ENCODE results near the gene ACE. TPM values are rescaled to one million over a fixed set of nuclear protein-coding genes. Genes with fewer than 3 reads are reported as not detected.

ACE gene
- total RNA-seq, 1 experiment from 2014 or later = 9.1 TPM

DNA sequence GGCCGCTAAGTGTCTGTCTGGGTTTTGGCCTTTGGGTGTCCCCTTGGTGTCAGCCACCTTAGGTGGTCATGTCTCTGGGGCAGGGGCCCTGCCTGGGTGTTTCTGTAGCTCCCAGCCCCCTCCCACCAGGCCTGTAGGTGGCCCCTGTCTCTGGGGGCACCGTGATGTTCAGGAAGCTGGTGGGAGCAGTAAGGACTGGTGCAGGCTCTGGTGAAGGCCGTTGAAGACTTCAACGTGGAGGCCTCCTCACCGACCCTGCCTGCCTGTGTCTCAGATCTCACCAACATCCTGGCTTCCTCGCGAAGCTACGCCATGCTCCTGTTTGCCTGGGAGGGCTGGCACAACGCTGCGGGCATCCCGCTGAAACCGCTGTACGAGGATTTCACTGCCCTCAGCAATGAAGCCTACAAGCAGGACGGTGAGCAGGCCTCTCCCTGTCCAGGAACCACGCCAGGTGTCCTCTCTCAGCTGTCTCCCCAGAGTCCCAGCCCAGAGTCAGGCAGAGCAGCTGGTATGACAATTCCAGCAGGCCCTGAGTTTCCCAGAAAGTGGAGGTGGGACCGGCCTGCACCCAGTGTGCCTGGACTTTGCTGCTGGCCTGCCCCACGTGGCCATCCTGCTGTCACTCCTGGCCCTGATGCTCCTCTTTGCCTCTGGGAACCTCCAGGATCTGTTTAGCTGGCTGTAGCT lies 2.8 kb downstream of the ACE start:
- H3K79me2 ChIP-seq (ENCODE audit: low read length) = no peaks in the 10 kb centered on the region
- intact Hi-C loops (cut with micrococcal nuclease) = loop anchor here (1.0 to 2.0 kb wide), 4 partner anchors 19 to 133 kb away; partner anchors contain the start of gene CYB561
- no peaks in the 10 kb centered on the region for H3K27me3 ChIP-seq (ENCODE audit: low read length)
- no peak overlapping the region for H3K4me3 ChIP-seq (ENCODE audit: low read length)
- no peaks in the 10 kb centered on the region for H3K9me3 ChIP-seq (ENCODE audit: low read length)
- H3K9me2 ChIP-seq (replicated peaks; ENCODE audit: low read length) = no peaks in the 10 kb centered on the region
- ChIA-PET POLR2A (ENCODE audit: unreplicated experiment) (no interaction called here), CTCF (interaction anchor here (0.6 to 2.2 kb wide), 8 partner anchors 19 to 908 kb away, joined by 3 to 38 read pairs (median 10); partner anchors contain the start of gene CYB561)
- BruUV-seq (replicated peaks) = no TSS peak
- no peak overlapping the region for H3K27ac ChIP-seq (ENCODE audit: low read length)
- H4K20me1 ChIP-seq (ENCODE audit: low read length) = no peaks in the 10 kb centered on the region
- H3K4me1 ChIP-seq (ENCODE audit: insufficient read depth, low read length) = peaks cover 20% of the 10 kb centered on the region
- no peaks in the 10 kb centered on the region for H3F3A ChIP-seq (ENCODE audit: low read length, unreplicated experiment)
- no peak overlapping the region for H3K9ac ChIP-seq (ENCODE audit: low read length)
- no peak overlapping the region for H3K4me2 ChIP-seq (ENCODE audit: low read length)
- TF ChIP-seq, protein P1, sequence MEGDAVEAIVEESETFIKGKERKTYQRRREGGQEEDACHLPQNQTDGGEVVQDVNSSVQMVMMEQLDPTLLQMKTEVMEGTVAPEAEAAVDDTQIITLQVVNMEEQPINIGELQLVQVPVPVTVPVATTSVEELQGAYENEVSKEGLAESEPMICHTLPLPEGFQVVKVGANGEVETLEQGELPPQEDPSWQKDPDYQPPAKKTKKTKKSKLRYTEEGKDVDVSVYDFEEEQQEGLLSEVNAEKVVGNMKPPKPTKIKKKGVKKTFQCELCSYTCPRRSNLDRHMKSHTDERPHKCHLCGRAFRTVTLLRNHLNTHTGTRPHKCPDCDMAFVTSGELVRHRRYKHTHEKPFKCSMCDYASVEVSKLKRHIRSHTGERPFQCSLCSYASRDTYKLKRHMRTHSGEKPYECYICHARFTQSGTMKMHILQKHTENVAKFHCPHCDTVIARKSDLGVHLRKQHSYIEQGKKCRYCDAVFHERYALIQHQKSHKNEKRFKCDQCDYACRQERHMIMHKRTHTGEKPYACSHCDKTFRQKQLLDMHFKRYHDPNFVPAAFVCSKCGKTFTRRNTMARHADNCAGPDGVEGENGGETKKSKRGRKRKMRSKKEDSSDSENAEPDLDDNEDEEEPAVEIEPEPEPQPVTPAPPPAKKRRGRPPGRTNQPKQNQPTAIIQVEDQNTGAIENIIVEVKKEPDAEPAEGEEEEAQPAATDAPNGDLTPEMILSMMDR (conservative IDR thresholded peaks at IDR 0.05; ENCODE audit: low read depth, low read length) = no peak
- TF ChIP-seq EZH2phosphoT487 (IDR thresholded peaks at IDR 0.05; ENCODE audit: borderline replicate concordance, low read length) = no peak
- no peak for TF ChIP-seq EZH2 (IDR thresholded peaks at IDR 0.05; ENCODE audit: low read length, unreplicated experiment)
- no peak overlapping the region for H2AFZ ChIP-seq (ENCODE audit: low read length)
- DNase-seq (no peak), ATAC-seq (no peak)
- no peaks in the 10 kb centered on the region for H3K36me3 ChIP-seq (ENCODE audit: low read depth, low read length)

DNA sequence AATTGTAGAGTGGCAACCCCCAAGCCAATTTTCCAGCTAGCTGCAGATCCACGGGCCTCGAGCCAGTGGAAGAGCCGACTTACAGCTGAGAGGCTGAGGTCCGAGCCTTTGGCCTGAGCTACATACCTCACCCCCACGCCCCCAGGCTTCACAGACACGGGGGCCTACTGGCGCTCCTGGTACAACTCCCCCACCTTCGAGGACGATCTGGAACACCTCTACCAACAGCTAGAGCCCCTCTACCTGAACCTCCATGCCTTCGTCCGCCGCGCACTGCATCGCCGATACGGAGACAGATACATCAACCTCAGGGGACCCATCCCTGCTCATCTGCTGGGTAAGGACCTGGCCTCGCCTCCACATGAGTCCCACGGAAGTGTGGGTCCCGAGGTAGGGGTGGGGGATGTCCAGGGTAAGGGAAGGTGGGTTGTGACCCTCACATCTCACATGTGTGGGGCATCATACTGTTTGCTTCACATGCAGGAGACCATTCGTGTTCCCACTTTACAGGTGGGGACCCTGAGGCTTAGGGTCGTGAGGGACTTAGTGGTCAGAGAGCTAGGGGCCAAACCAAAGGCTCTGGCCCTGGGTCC lies 3.4 kb downstream of the ACE start:
- intact Hi-C loops (cut with micrococcal nuclease) = no loop called here
- no peak overlapping the region for H3K4me2 ChIP-seq (ENCODE audit: low read length)
- DNase-seq (no peak), ATAC-seq (no peak)
- H3K27ac ChIP-seq (ENCODE audit: low read length) = no peak overlapping the region
- ChIA-PET POLR2A (ENCODE audit: unreplicated experiment) (no interaction called here), CTCF (interaction anchor here (0.6 to 1.9 kb wide), 2 partner anchors 45 to 909 kb away, joined by 4 to 13 read pairs; no protein-coding TSS in a partner anchor)
- H3K4me3 ChIP-seq (ENCODE audit: low read length) = no peak overlapping the region
- H3K27me3 ChIP-seq (ENCODE audit: low read length) = no peaks in the 10 kb centered on the region
- H3K4me1 ChIP-seq (ENCODE audit: insufficient read depth, low read length) = peaks cover 20% of the 10 kb centered on the region
- TF ChIP-seq EZH2 (IDR thresholded peaks at IDR 0.05; ENCODE audit: low read length, unreplicated experiment) (no peak), EZH2phosphoT487 (IDR thresholded peaks at IDR 0.05; ENCODE audit: borderline replicate concordance, low read length) (no peak)
- TF ChIP-seq, protein P1 (conservative IDR thresholded peaks at IDR 0.05; ENCODE audit: low read depth, low read length) = no peak
- H3K79me2 ChIP-seq (ENCODE audit: low read length) = no peaks in the 10 kb centered on the region
- no peaks in the 10 kb centered on the region for H3K36me3 ChIP-seq (ENCODE audit: low read depth, low read length)
- BruUV-seq (replicated peaks) = no TSS peak
- H3F3A ChIP-seq (ENCODE audit: low read length, unreplicated experiment) = no peaks in the 10 kb centered on the region
- H3K9me3 ChIP-seq (ENCODE audit: low read length) = no peaks in the 10 kb centered on the region
- H3K9ac ChIP-seq (ENCODE audit: low read length) = no peak overlapping the region
- H3K9me2 ChIP-seq (replicated peaks; ENCODE audit: low read length) = no peaks in the 10 kb centered on the region
- no peak overlapping the region for H2AFZ ChIP-seq (ENCODE audit: low read length)
- H4K20me1 ChIP-seq (ENCODE audit: low read length) = no peaks in the 10 kb centered on the region

Data from PC-3 (cell line).